Caco-2 (cell line): ENCODE measurements around the gene TMEM125. TPM values are rescaled to one million over a fixed set of nuclear protein-coding genes. Genes with fewer than 3 reads are reported as not detected.

ENCODE experiments used
- BruUV-seq: library from RNA; stranded (reverse); fragments of 400-500 nt; replicated peaks from 2 replicates; lab custom pipeline; 2021; lab: Mats Ljungman, UMichigan
- CTCF ChIA-PET: fragments of 300-600 bp; sonication (Branson Sonifier 250); formaldehyde crosslinking; loops from one replicate; lab custom pipeline; 2022; ENCODE audit warnings: antibody characterized with exemption; lab: Charles Lee
- POLR2A ChIA-PET: fragments of 300-600 bp; sonication (Branson Sonifier 250); formaldehyde crosslinking; loops from one replicate; lab custom pipeline; 2022; ENCODE audit warnings: antibody characterized with exemption; lab: Charles Lee
- DNase-seq, 2 experiments: peaks; one replicate each; pipeline versions ENCODE4 v3.0.0 to v3.0.0-alpha.2; 2020 to 2022
- H3K27me3 ChIP-seq: replicated peaks from 2 replicates; pipeline ENCODE4 v1.6.0; 2011; ENCODE audit warnings: low read length; ENCODE audit not compliant: control insufficient read depth, insufficient read depth
- H3K36me3 ChIP-seq: 2 replicates; pipeline ENCODE4 v1.5.1; 2011; ENCODE audit warnings: low read length; ENCODE audit not compliant: control insufficient read depth, insufficient read depth
- H3K4me1 ChIP-seq: fragments of 250-450 bp; sonication (Bioruptor Pico); 2 replicates; pipeline ENCODE4 v1.5.1; 2020; ENCODE audit warnings: mild to moderate bottlenecking
- H3K4me3 ChIP-seq: 2 replicates; pipeline ENCODE4 v1.5.1; 2011; ENCODE audit warnings: low read depth, mild to moderate bottlenecking, control low read depth, low read length
- H3K9me3 ChIP-seq: fragments of 250-450 bp; sonication (Bioruptor Pico); 2 replicates; pipeline ENCODE4 v1.5.1; 2020; ENCODE audit warnings: mild to moderate bottlenecking, moderate library complexity
- H3K27ac Mint-ChIP-seq: one replicate; pipeline ENCODE4 v1.8.0; 2022; ENCODE audit warnings: mixed read lengths; ENCODE audit not compliant: unreplicated experiment
- H3K27me3 Mint-ChIP-seq: one replicate; pipeline ENCODE4 v1.8.0; 2022; ENCODE audit warnings: mixed read lengths; ENCODE audit not compliant: insufficient read depth, unreplicated experiment
- H3K36me3 Mint-ChIP-seq: one replicate; pipeline ENCODE4 v1.8.0; 2022; ENCODE audit warnings: mild to moderate bottlenecking, mixed read lengths; ENCODE audit not compliant: insufficient read depth, unreplicated experiment
- H3K4me1 Mint-ChIP-seq: one replicate; pipeline ENCODE4 v1.8.0; 2022; ENCODE audit warnings: low read depth, mixed read lengths; ENCODE audit not compliant: unreplicated experiment
- H3K4me3 Mint-ChIP-seq: one replicate; pipeline ENCODE4 v1.8.0; 2022; ENCODE audit warnings: mild to moderate bottlenecking, moderate library complexity, mixed read lengths; ENCODE audit not compliant: unreplicated experiment
- H3K9me3 Mint-ChIP-seq: one replicate; pipeline ENCODE4 v1.8.0; 2022; ENCODE audit warnings: mixed read lengths; ENCODE audit not compliant: unreplicated experiment
- intact Hi-C: fragments of 100-400 bp; cut with micrococcal nuclease; formaldehyde crosslinking; loops from one replicate; pipeline ENCODE4 v1.10.0; 2022; ENCODE audit not compliant: unreplicated experiment
- total RNA-seq: library from RNA; stranded (reverse); gene quantifications from 2 replicates; pipeline ENCODE4 v1.2.3, GENCODE V29; 2022
- TF ChIP-seq, protein P1 (sequence below), 2 experiments: fragments of 200-600 bp in 1 of 2; IDR thresholded peaks; 1 replicate in 1 of 2; 2 replicates in 1 of 2; pipeline versions ENCODE4 v1.5.1 to v1.8.0; 2011 to 2022; ENCODE audit warnings: antibody characterized with exemption in 1 of 2, control low read depth in 1 of 2, inconsistent platforms in 1 of 2, low read depth in 1 of 2, low read length in 1 of 2, mild to moderate bottlenecking in 1 of 2, moderate library complexity in 1 of 2; ENCODE audit not compliant: insufficient read depth in 1 of 2, severe bottlenecking in 1 of 2, unreplicated experiment in 1 of 2

Gene TMEM125
- total RNA-seq, 1 experiment from 2014 or later = 25.9 TPM

GRCh38 chr1:43319288-43319687, 49.5 kb downstream of the TMEM125 start:
- Histone ChIP-seq H3K9me3 (no peaks in the 10 kb centered on the region), H3K4me3 (no peak overlapping the region), H3K36me3 (no peaks in the 10 kb centered on the region), H3K4me1 (no peaks in the 10 kb centered on the region), H3K27me3 (no peaks in the 10 kb centered on the region)
- no peaks in the 10 kb centered on the region for H3K4me1 Mint-ChIP-seq
- CTCF ChIA-PET = no interaction called here
- no peak overlapping the region for H3K4me3 Mint-ChIP-seq
- POLR2A ChIA-PET = no interaction called here
- intact Hi-C loops = no loop called here
- TF ChIP-seq, protein P1, sequence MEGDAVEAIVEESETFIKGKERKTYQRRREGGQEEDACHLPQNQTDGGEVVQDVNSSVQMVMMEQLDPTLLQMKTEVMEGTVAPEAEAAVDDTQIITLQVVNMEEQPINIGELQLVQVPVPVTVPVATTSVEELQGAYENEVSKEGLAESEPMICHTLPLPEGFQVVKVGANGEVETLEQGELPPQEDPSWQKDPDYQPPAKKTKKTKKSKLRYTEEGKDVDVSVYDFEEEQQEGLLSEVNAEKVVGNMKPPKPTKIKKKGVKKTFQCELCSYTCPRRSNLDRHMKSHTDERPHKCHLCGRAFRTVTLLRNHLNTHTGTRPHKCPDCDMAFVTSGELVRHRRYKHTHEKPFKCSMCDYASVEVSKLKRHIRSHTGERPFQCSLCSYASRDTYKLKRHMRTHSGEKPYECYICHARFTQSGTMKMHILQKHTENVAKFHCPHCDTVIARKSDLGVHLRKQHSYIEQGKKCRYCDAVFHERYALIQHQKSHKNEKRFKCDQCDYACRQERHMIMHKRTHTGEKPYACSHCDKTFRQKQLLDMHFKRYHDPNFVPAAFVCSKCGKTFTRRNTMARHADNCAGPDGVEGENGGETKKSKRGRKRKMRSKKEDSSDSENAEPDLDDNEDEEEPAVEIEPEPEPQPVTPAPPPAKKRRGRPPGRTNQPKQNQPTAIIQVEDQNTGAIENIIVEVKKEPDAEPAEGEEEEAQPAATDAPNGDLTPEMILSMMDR (IDR thresholded peaks at IDR 0.05; ENCODE audit: insufficient read depth in 1 of 2, low read depth in 1 of 2, low read length in 1 of 2, severe bottlenecking in 1 of 2, unreplicated experiment in 1 of 2) = no peak
- H3K9me3 Mint-ChIP-seq = no peaks in the 10 kb centered on the region
- no peak overlapping the region for H3K27ac Mint-ChIP-seq
- no peaks in the 10 kb centered on the region for H3K27me3 Mint-ChIP-seq
- DNase-seq = no peak
- no peaks in the 10 kb centered on the region for H3K36me3 Mint-ChIP-seq
- BruUV-seq = no TSS peak

DNA sequence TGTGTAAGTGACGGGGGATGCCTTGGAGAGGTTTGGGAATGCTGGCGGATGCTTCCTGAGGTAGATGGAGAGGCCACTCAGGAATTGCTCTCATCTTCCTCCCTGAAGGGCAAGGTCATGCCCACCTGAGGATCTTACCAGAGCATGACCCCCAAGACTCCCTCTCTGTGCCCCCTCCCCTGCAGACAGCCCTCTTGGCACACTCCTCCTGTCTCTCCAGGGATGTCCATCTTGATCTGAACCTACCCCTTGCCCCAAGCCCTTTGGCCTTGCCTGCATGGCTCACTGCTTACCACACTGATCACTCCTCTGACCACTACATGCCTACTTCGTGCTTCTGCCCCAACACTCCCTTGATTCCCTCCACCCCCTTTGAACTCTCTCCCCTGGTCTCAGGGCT, 50.0 kb downstream of the TMEM125 start:
- Mint-ChIP-seq H3K27ac (no peak overlapping the region), H3K27me3 (no peaks in the 10 kb centered on the region), H3K36me3 (no peaks in the 10 kb centered on the region), H3K4me3 (no peak overlapping the region), H3K9me3 (no peaks in the 10 kb centered on the region), H3K4me1 (no peaks in the 10 kb centered on the region)
- peaks cover 4% of the 10 kb centered on the region; the same call in 1 of the 2 replicates for H3K9me3 ChIP-seq
- TF ChIP-seq, protein P1 (IDR thresholded peaks at IDR 0.05; ENCODE audit: insufficient read depth in 1 of 2, low read depth in 1 of 2, low read length in 1 of 2, severe bottlenecking in 1 of 2, unreplicated experiment in 1 of 2) = no peak
- H3K36me3 ChIP-seq = no peaks in the 10 kb centered on the region
- ChIA-PET POLR2A (no interaction called here), CTCF (no interaction called here)
- no peak for DNase-seq
- no TSS peak for BruUV-seq
- intact Hi-C loops = no loop called here
- no peak overlapping the region for H3K4me3 ChIP-seq
- no peaks in the 10 kb centered on the region for H3K27me3 ChIP-seq
- H3K4me1 ChIP-seq = no peaks in the 10 kb centered on the region

DNA sequence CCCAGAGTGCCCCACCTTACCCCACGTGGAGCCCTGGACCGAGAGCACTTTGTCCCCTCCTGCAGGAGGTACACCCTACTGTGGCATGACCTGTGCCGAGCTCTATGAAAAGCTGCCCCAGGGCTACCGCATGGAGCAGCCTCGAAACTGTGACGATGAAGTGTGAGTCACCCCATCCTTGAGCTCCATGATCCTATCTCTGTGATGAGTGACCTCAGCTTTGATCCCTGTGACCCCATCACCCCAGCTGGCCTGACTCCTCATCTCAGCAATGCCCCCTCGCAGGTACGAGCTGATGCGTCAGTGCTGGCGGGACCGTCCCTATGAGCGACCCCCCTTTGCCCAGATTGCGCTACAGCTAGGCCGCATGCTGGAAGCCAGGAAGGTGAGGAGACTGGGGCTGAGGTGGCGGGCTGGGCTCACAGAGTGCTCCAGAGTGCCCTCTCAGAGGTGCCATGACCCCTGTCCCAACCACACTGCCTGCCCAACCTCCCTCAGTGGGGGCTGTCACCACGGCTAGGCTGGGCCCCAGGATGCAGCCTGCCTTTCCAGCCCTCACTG, 51.6 kb downstream of the TMEM125 start:
- Histone ChIP-seq H3K9me3 (peaks cover 14% of the 10 kb centered on the region), H3K27me3 (no peaks in the 10 kb centered on the region), H3K36me3 (no peaks in the 10 kb centered on the region), H3K4me3 (no peak overlapping the region), H3K4me1 (no peaks in the 10 kb centered on the region)
- ChIA-PET POLR2A (no interaction called here), CTCF (no interaction called here)
- Mint-ChIP-seq H3K4me1 (no peaks in the 10 kb centered on the region), H3K27ac (no peak overlapping the region), H3K36me3 (no peaks in the 10 kb centered on the region), H3K4me3 (no peak overlapping the region), H3K27me3 (no peaks in the 10 kb centered on the region), H3K9me3 (no peaks in the 10 kb centered on the region)
- no peak for DNase-seq
- intact Hi-C loops = no loop called here
- no TSS peak for BruUV-seq
- TF ChIP-seq, protein P1 (IDR thresholded peaks at IDR 0.05; ENCODE audit: insufficient read depth in 1 of 2, low read depth in 1 of 2, low read length in 1 of 2, severe bottlenecking in 1 of 2, unreplicated experiment in 1 of 2) = no peak
